Kasumi-1 (cell line): ENCODE data around the gene CRYBB1.
"Not testable (repeated sequence)": the region's sequence is repeated elsewhere in the genome, so short reads cannot be mapped to it uniquely, and the experiment has no call there.

Experiments used
- DNase-seq, 2 experiments: peaks; one replicate each; lab custom pipeline; 2025; lab: John Stamatoyannopoulos, UW

CRYBB1 gene

GRCh38 chr22:26636296-26636695 lies 18.5 kb upstream of the CRYBB1 start:
- no peak for DNase-seq

GRCh38 chr22:26635117-26635516 lies 17.3 kb upstream of the CRYBB1 start:
- no peak for DNase-seq

GRCh38 chr22:26634189-26634588 lies 16.4 kb upstream of the CRYBB1 start:
- DNase-seq, result no peak

GRCh38 chr22:26632422-26633155 lies 14.8 kb upstream of the CRYBB1 start:
- DNase-seq, result no peak

GRCh38 chr22:26631282-26631681 lies 13.5 kb upstream of the CRYBB1 start:
- DNase-seq, result no peak

GRCh38 chr22:26629988-26630761 lies 12.3 kb upstream of the CRYBB1 start:
- no peak for DNase-seq

GRCh38 chr22:26624803-26625202 lies 7.0 kb upstream of the CRYBB1 start:
- no peak for DNase-seq

- DNase-seq, result no peak
These were observed 6.2 kb upstream of the CRYBB1 start for GRCh38 chr22:26623984-26624383.

- no peak for DNase-seq
These were observed 3.8 kb upstream of the CRYBB1 start, which contains the start of gene CRYBA4 for GRCh38 chr22:26621663-26622062. TSS of gene CRYBA4 (plus strand) at chr22:26621963. CDS start at chr22:26622597, 634 bp downstream.

GRCh38 chr22:26620197-26620596 lies 2.4 kb upstream of the CRYBB1 start:
- no peak for DNase-seq

- DNase-seq, result no peak
These were observed 1.7 kb upstream of the CRYBB1 start for GRCh38 chr22:26619510-26619909.

GRCh38 chr22:26618455-26618854 lies 628 bp upstream of the CRYBB1 start:
- no peak for DNase-seq

- DNase-seq, result no peak
These were observed 1.2 kb downstream of the CRYBB1 start for GRCh38 chr22:26616650-26617049.

- no peak for DNase-seq
These were observed 1.9 kb downstream of the CRYBB1 start for GRCh38 chr22:26615830-26616435.

- no peak for DNase-seq
These were observed 2.7 kb downstream of the CRYBB1 start for GRCh38 chr22:26615149-26615548.

GRCh38 chr22:26614322-26614721 lies 3.5 kb downstream of the CRYBB1 start:
- DNase-seq, result no peak

GRCh38 chr22:26613753-26614152 lies 4.1 kb downstream of the CRYBB1 start:
- DNase-seq, result not testable (repeated sequence)

- DNase-seq, result no peak
These were observed 5.2 kb downstream of the CRYBB1 start for GRCh38 chr22:26612652-26613051.

- DNase-seq, result no peak
These were observed 6.8 kb downstream of the CRYBB1 start for GRCh38 chr22:26610996-26611395.

GRCh38 chr22:26610072-26610958 lies 7.5 kb downstream of the CRYBB1 start:
- peak in 1 of 2 experiments; percentile 4 for DNase-seq

GRCh38 chr22:26609287-26609686 lies 8.5 kb downstream of the CRYBB1 start:
- DNase-seq, result no peak

GRCh38 chr22:26608129-26608528 lies 9.7 kb downstream of the CRYBB1 start:
- no peak for DNase-seq
